Tibial nerve (tissue), 4 donors: ENCODE data around the gene FAM98A. TPM values are rescaled to one million over a fixed set of nuclear protein-coding genes. Genes with fewer than 3 reads are reported as not detected.

ENCODE experiments used
- DNase-seq, 2 donors: peaks; one replicate each; pipeline ENCODE4 v3.0.0-alpha.2; 2019; ENCODE audit warnings: low spot score in 2 of 2
- H3K27ac ChIP-seq, 4 donors: fragments of 200-600 bp; sonication (generic) in 3 of 4; one replicate each; pipeline ENCODE4 v1.5.1; 2017 to 2019; ENCODE audit warnings: mild to moderate bottlenecking in 1 of 4
- H3K27me3 ChIP-seq, 2 donors: fragments of 200-600 bp; sonication (generic) in 1 of 2; one replicate each; pipeline versions ENCODE4 v1.5.1 to v1.6.0; 2017 to 2019
- H3K36me3 ChIP-seq, 3 donors: fragments of 200-600 bp; sonication (generic); one replicate each; pipeline ENCODE4 v1.5.1; 2018 to 2019
- H3K4me1 ChIP-seq, 4 donors: fragments of 200-600 bp; sonication (generic) in 3 of 4; one replicate each; pipeline ENCODE4 v1.5.1; 2017 to 2019
- H3K4me3 ChIP-seq, 4 donors: fragments of 200-600 bp; sonication (generic) in 3 of 4; one replicate each; pipeline ENCODE4 v1.5.1; 2017 to 2019; ENCODE audit warnings: mild to moderate bottlenecking in 1 of 4, moderate library complexity in 1 of 4
- H3K9me3 ChIP-seq, 4 donors: fragments of 200-600 bp; sonication (generic) in 3 of 4; one replicate each; pipeline ENCODE4 v1.5.1; 2017 to 2019
- EP300 ChIP-seq, 2 donors: sonication (generic); formaldehyde crosslinking; IDR thresholded peaks; one replicate each; pipeline ENCODE4 v1.6.1; 2017; ENCODE audit warnings: antibody characterized with exemption in 2 of 2, mild to moderate bottlenecking in 1 of 2
- POLR2A ChIP-seq, 2 donors: fragments of 450-650 bp; IDR thresholded peaks; one replicate each; pipeline ENCODE4 v1.6.1; 2017; ENCODE audit warnings: antibody characterized with exemption in 2 of 2, mild to moderate bottlenecking in 2 of 2, moderate library complexity in 2 of 2
- WGBS, 2 donors: methylation state at CpG; one replicate each; pipeline ENCODE4 v1.1.5; 2018; 5-methylcytosine and 5-hydroxymethylcytosine counted together
- total RNA-seq, 4 donors: library from RNA; depleted of rRNA; stranded (reverse); fragments of >200 nt; gene quantifications; one replicate each; pipeline ENCODE4 v1.1.0, GENCODE V29; 2016
- TF ChIP-seq, protein P1 (sequence below), 5 experiments: fragments of 200-600 bp in 3 of 5; fragments of 450-650 bp in 2 of 5; sonication (generic) in 3 of 5; IDR thresholded peaks; one replicate each; pipeline ENCODE4 v1.5.1; 2016 to 2019; ENCODE audit warnings: antibody characterized with exemption in 5 of 5, mild to moderate bottlenecking in 3 of 5, moderate library complexity in 2 of 5

FAM98A gene
- total RNA-seq: 10 to 100 TPM; 20.4 to 47.9 (median 25.7) TPM

DNA sequence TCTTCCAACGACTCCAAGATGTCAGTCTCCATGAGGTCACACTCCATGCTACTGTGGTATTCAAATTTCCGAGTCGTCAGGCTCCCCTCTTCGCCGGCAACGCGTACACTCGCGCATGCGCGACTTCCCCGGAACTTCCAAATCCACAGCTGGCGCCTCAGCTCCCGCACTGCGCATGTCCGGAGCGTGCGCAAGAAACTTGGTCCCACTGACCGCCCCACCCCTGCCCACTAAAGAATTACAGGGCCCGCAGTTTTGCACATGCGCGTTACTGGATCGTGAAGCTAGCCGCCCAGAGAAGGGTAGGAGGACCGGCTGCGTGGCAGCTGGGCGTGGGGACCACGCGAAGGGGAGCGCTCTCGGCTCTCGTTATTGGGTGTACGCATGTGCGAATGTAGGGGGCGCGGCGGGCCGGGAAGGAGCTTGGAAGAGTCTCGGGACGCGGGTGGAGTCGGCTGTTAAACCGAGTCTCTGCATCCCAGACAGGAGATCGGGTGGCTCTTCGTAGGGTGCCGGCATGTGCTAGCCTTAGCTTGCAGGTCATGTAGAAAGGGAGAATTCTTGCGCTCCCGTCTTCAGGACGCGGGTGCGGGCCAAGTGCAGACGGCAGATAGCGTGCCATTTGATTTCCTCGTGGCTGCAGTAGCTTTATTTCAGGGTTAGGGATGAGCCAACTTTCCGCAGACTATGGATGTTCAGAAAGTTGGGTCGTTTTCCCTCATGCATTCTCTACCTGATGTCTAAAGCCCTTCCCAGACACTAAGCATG is at the start of gene FAM98A:
TSS of gene FAM98A (minus strand) at position 125 of the 768 bp plus-strand sequence. CDS start at position 47, 78 bp downstream.
- WGBS, 2 donors: 0 to 2% methylated on average over 41 to 48 of the region's 56 CpGs
- Histone ChIP-seq H3K4me1 (peaks cover 2 to 37% (median 10%) of the 10 kb centered on the region in 4 donors), H3K36me3 (no peaks in the 10 kb centered on the region), H3K27me3 (no peaks in the 10 kb centered on the region), H3K27ac (peak within 1 kb of the TSS; percentile 72 to 93 (median 86)), H3K4me3 (peak within 1 kb of the TSS; percentile 72 to 98 (median 88)), H3K9me3 (no peaks in the 10 kb centered on the region)
- DNase-seq: peak; percentile 95 to 97
- TF ChIP-seq, protein P1, sequence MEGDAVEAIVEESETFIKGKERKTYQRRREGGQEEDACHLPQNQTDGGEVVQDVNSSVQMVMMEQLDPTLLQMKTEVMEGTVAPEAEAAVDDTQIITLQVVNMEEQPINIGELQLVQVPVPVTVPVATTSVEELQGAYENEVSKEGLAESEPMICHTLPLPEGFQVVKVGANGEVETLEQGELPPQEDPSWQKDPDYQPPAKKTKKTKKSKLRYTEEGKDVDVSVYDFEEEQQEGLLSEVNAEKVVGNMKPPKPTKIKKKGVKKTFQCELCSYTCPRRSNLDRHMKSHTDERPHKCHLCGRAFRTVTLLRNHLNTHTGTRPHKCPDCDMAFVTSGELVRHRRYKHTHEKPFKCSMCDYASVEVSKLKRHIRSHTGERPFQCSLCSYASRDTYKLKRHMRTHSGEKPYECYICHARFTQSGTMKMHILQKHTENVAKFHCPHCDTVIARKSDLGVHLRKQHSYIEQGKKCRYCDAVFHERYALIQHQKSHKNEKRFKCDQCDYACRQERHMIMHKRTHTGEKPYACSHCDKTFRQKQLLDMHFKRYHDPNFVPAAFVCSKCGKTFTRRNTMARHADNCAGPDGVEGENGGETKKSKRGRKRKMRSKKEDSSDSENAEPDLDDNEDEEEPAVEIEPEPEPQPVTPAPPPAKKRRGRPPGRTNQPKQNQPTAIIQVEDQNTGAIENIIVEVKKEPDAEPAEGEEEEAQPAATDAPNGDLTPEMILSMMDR (IDR thresholded peaks at IDR 0.05): peak in 2 of 5 experiments; percentile 19 to 55
- peak; percentile 84 to 87 for TF ChIP-seq EP300 (IDR thresholded peaks at IDR 0.05)
- TF ChIP-seq POLR2A (IDR thresholded peaks at IDR 0.05): peak; percentile 38 to 63

DNA sequence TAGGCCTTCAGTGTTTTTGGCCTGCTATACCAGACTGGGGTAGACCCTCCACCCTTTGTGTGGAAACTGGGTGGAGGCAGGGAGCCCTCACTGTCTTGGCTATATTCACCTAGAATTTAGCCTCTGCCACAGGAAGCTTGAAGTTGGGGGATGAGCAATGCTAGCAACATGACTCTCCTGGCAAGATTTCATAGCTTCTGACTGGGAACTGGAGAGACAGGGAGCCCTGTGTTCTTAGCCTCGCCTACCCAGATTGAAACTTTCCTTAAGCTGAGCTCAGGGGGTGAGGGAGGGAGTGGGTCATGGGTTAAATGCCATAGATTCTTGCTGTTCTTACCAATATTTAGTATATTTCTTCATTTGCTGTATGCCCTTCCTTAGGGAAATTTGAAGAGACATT is 46.8 kb upstream of the FAM98A start:
- 22 to 38% methylated on average over 1 of the region's 1 CpG for WGBS, 2 donors
- no peak overlapping the region for H3K27ac ChIP-seq
- no peaks in the 10 kb centered on the region for H3K27me3 ChIP-seq
- TF ChIP-seq POLR2A (IDR thresholded peaks at IDR 0.05) (no peak), EP300 (IDR thresholded peaks at IDR 0.05) (no peak)
- TF ChIP-seq, protein P1 (IDR thresholded peaks at IDR 0.05): no peak
- no peaks in the 10 kb centered on the region for H3K4me1 ChIP-seq
- DNase-seq: no peak
- no peaks in the 10 kb centered on the region for H3K36me3 ChIP-seq
- H3K4me3 ChIP-seq: no peak overlapping the region
- H3K9me3 ChIP-seq: peaks cover 0 to 11% (median 2%) of the 10 kb centered on the region in 4 donors

DNA sequence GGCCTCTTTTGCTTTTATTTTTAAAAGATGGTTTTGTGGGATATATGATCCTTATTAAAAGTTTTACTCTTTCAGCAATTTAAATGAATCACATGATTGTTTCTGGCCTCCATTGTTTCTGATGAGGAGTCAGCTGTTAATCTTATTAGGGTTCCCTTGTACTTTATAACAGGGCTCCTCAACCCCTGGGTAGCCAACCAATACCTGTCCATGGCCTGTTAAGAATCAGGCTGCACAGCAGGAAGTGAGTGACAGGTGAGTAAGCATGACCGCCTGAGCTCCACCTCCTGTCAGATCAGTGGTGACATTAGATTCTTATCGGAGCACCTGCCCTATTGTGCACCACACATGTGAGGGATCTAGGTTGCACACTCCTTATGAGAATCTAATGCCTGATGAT is 45.1 kb upstream of the FAM98A start:
- WGBS, 2 donors: 96 to 100% methylated on average over 2 of the region's 2 CpGs
- Histone ChIP-seq H3K27ac (no peak overlapping the region), H3K4me1 (no peaks in the 10 kb centered on the region), H3K9me3 (peaks cover 0 to 11% (median 2%) of the 10 kb centered on the region in 4 donors), H3K36me3 (no peaks in the 10 kb centered on the region), H3K4me3 (no peak overlapping the region), H3K27me3 (no peaks in the 10 kb centered on the region)
- TF ChIP-seq, protein P1 (IDR thresholded peaks at IDR 0.05): no peak
- no peak for TF ChIP-seq POLR2A (IDR thresholded peaks at IDR 0.05)
- no peak for TF ChIP-seq EP300 (IDR thresholded peaks at IDR 0.05)
- DNase-seq: no peak

DNA sequence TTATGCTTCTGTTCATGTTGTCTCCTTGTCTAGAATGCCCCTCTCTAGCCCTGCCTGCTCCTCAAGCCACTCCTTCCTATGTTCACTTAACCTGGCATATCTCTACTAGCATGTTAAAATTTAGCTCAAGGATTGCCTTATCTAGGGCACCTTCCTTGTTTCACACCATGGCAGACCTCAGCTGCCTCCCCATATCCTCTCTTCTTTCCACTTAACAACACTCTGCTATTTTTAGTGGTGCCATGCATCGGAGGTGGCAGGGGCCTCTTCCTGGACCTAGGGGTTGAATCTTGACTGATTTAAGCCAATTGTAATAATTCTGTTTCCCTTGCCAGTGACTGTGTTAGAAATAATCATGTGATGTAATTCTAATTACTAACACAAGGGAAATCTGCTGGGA is 36.9 kb upstream of the FAM98A start:
- Histone ChIP-seq H3K4me3 (no peak overlapping the region), H3K4me1 (no peaks in the 10 kb centered on the region), H3K36me3 (no peaks in the 10 kb centered on the region), H3K9me3 (no peaks in the 10 kb centered on the region), H3K27ac (no peak overlapping the region), H3K27me3 (no peaks in the 10 kb centered on the region)
- no peak for DNase-seq
- WGBS, 2 donors: 59 to 62% methylated on average over 1 of the region's 1 CpG
- TF ChIP-seq POLR2A (IDR thresholded peaks at IDR 0.05): no peak
- TF ChIP-seq, protein P1 (IDR thresholded peaks at IDR 0.05): no peak
- TF ChIP-seq EP300 (IDR thresholded peaks at IDR 0.05): no peak

DNA sequence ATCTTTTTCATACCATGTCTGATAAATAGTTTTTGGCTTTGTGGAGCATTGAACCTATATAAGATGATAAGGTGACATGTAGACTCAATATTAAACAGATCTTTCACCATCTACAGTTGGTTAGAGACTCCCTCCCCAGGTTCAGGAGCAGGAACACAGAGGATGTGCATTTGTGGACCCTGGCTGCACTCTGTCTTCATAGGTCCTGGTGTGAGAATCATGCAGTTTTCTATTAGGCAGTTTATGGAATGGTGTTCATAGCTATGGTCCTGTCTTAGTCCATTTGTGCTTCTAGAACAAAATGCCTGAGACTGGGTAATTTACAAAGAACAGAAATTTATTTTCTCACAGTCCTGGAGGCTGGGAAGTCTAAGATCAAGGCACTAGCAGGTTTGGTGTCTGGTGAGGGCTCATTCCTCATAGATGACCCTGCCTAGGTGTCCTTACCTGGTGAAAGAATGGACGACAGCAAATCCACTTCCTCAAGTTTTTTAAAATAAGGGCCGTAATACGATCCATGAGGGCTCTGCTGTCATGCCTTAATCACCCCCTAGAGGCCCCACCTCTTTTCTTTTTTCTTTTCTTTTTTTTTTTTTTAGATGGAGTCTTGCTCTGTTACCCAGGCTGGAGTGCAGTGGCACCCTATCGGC is 35.3 kb upstream of the FAM98A start:
- no peak overlapping the region for H3K27ac ChIP-seq
- TF ChIP-seq EP300 (IDR thresholded peaks at IDR 0.05): no peak
- no peaks in the 10 kb centered on the region for H3K27me3 ChIP-seq
- no peaks in the 10 kb centered on the region for H3K4me1 ChIP-seq
- H3K9me3 ChIP-seq: no peaks in the 10 kb centered on the region
- DNase-seq: no peak
- 91 to 93% methylated on average over 4 of the region's 4 CpGs for WGBS, 2 donors
- H3K4me3 ChIP-seq: no peak overlapping the region
- no peaks in the 10 kb centered on the region for H3K36me3 ChIP-seq
